LNCaP clone FGC (cell line): ENCODE data around the gene LRRFIP2.

ENCODE experiments used
- DNase-seq: peaks from one replicate; pipeline ENCODE4 v3.0.0-alpha.2; 2011; ENCODE audit warnings: low read depth
- H3K4me3 ChIP-seq: 2 replicates; pipeline ENCODE4 v1.5.1; 2011; ENCODE audit warnings: mild to moderate bottlenecking, low read depth, low read length, control low read depth
- CTCF ChIP-seq: IDR thresholded peaks from 2 replicates; pipeline ENCODE4 v1.5.1; 2012; ENCODE audit warnings: mild to moderate bottlenecking; ENCODE audit not compliant: control insufficient read depth, insufficient read depth; ENCODE audit errors: extremely low read depth

LRRFIP2 gene

GRCh38 chr3:37118163-37118562, 56.2 kb downstream of the LRRFIP2 start:
- no peak for DNase-seq

GRCh38 chr3:37117548-37117947, 56.8 kb downstream of the LRRFIP2 start:
- H3K4me3 ChIP-seq = no peak overlapping the region
- TF ChIP-seq CTCF = no peak
- no peak for DNase-seq

More at GRCh38 chr3:37118163-37118562, 56.2 kb downstream of the LRRFIP2 start:
- TF ChIP-seq CTCF = no peak
- no peak overlapping the region for H3K4me3 ChIP-seq

- H3K4me3 ChIP-seq = no peak overlapping the region
- TF ChIP-seq CTCF = no peak
- DNase-seq = no peak
These were observed 57.4 kb downstream of the LRRFIP2 start for GRCh38 chr3:37116998-37117397.

- DNase-seq = no peak
- no peak for TF ChIP-seq CTCF
- H3K4me3 ChIP-seq = no peak overlapping the region
These were observed 58.9 kb downstream of the LRRFIP2 start for GRCh38 chr3:37115446-37115845.

GRCh38 chr3:37114251-37115145, 59.9 kb downstream of the LRRFIP2 start:
- DNase-seq = no peak
- TF ChIP-seq CTCF = no peak

GRCh38 chr3:37112987-37113386, 61.4 kb downstream of the LRRFIP2 start:
- no peak for DNase-seq
- no peak overlapping the region for H3K4me3 ChIP-seq
- no peak for TF ChIP-seq CTCF

More at GRCh38 chr3:37114251-37115145, 59.9 kb downstream of the LRRFIP2 start:
- H3K4me3 ChIP-seq = no peak overlapping the region

- no peak for DNase-seq
- no peak for TF ChIP-seq CTCF
- no peak overlapping the region for H3K4me3 ChIP-seq
These were observed 63.2 kb downstream of the LRRFIP2 start for GRCh38 chr3:37111199-37111598.
